HepG2 (cell line): ENCODE measurements around the gene EGF. TPM values are rescaled to one million over a fixed set of nuclear protein-coding genes. Genes with fewer than 3 reads are reported as not detected.

Source experiments
- ATAD3A ChIP-seq: sonication (generic); formaldehyde crosslinking; IDR thresholded peaks from 2 replicates; pipeline ENCODE4 v1.4.0; 2020; ENCODE audit warnings: missing genetic modification reagents
- CCAR2 ChIP-seq: fragments of 200-400 bp; formaldehyde crosslinking; optimal IDR thresholded peaks from 2 replicates; pipeline ENCODE3; 2018; ENCODE audit warnings: low read depth, mild to moderate bottlenecking, low read length, moderate library complexity
- LBX2 ChIP-seq: sonication (generic); formaldehyde crosslinking; IDR thresholded peaks from 2 replicates; pipeline ENCODE4 v1.5.0; 2020; ENCODE audit warnings: missing genetic modification reagents, mild to moderate bottlenecking, borderline replicate concordance
- NFKBIZ ChIP-seq: IDR thresholded peaks from 2 replicates; pipeline ENCODE4 v1.6.1; 2018; ENCODE audit warnings: missing genetic modification reagents, missing compliant biosample characterization
- NFYC ChIP-seq: IDR thresholded peaks from 2 replicates; pipeline ENCODE4 v1.6.1; 2016; ENCODE audit warnings: missing genetic modification reagents, missing compliant biosample characterization
- RNF2 ChIP-seq: fragments of 450-650 bp; conservative IDR thresholded peaks from 2 replicates; pipeline ENCODE4 v1.6.1; 2016; ENCODE audit warnings: low read depth
- SMC3 ChIP-seq: IDR thresholded peaks from 2 replicates; pipeline ENCODE4 v1.6.1; 2011; ENCODE audit warnings: low read length, improper control_type of control experiment
- STAG1 ChIP-seq: sonication (generic); formaldehyde crosslinking; IDR thresholded peaks from 2 replicates; pipeline ENCODE4 v1.4.0; 2020; ENCODE audit warnings: missing genetic modification reagents
- SYNCRIP ChIP-seq: fragments of 200-400 bp; formaldehyde crosslinking; IDR thresholded peaks from 2 replicates; pipeline ENCODE4 v1.6.1; 2018; ENCODE audit warnings: mild to moderate bottlenecking, low read depth, low read length; ENCODE audit not compliant: insufficient read depth
- TRAFD1 ChIP-seq: sonication (generic); formaldehyde crosslinking; IDR thresholded peaks from 2 replicates; pipeline ENCODE4 v1.5.1; 2020; ENCODE audit warnings: missing genetic modification reagents, mild to moderate bottlenecking, borderline replicate concordance
- ZFP62 ChIP-seq: sonication (generic); formaldehyde crosslinking; IDR thresholded peaks from 2 replicates; pipeline ENCODE4 v1.4.0; 2020; ENCODE audit warnings: missing genetic modification reagents
- ZNF124 ChIP-seq: sonication (generic); formaldehyde crosslinking; IDR thresholded peaks from 2 replicates; pipeline ENCODE4 v1.4.0; 2020; ENCODE audit warnings: missing genetic modification reagents
- ZNF530 ChIP-seq: sonication (generic); formaldehyde crosslinking; IDR thresholded peaks from 2 replicates; pipeline ENCODE4 v1.5.0; 2020; ENCODE audit warnings: low read depth, mild to moderate bottlenecking, missing genetic modification reagents
- ZNF740 ChIP-seq: sonication (generic); formaldehyde crosslinking; IDR thresholded peaks from 2 replicates; pipeline ENCODE4 v1.4.0; 2020; ENCODE audit warnings: missing genetic modification reagents
- ZNF772 ChIP-seq: sonication (generic); formaldehyde crosslinking; IDR thresholded peaks from 2 replicates; pipeline ENCODE4 v1.5.0; 2020; ENCODE audit warnings: mild to moderate bottlenecking, missing genetic modification reagents
- polyA plus RNA-seq, 8 experiments: library from polyadenylated mRNA; depleted of rRNA in 3 of 8; stranded (reverse) in 7 of 8; unstranded in 1 of 8; fragments of >200 nt; fragmentation: Illumina TruSeq in 4 of 8; extraction: Trizol in 4 of 8; gene quantifications; 2 replicates each; pipeline versions ENCODE4 v1.2.1 to v1.2.3, GENCODE V29; 2011 to 2016; ENCODE audit warnings: low read depth in 4 of 8, missing spikeins in 1 of 8, mixed read lengths in 1 of 8; ENCODE audit not compliant: insufficient read depth in 1 of 8
- total RNA-seq, 5 experiments: library from RNA; depleted of rRNA; stranded (reverse); fragments of >200 nt; fragmentation: Illumina TruSeq; extraction: Trizol; gene quantifications; 2 replicates each; pipeline ENCODE4 v1.2.3, GENCODE V29; 2016; ENCODE audit warnings: low read depth in 1 of 5
- TF ChIP-seq, protein P1 (sequence below): IDR thresholded peaks from 2 replicates; pipeline ENCODE4 v1.6.1; 2012; ENCODE audit warnings: low read depth, low read length, improper control_type of control experiment
- TF ChIP-seq, protein P2 (sequence below): sonication (generic); formaldehyde crosslinking; IDR thresholded peaks from 2 replicates; pipeline ENCODE4 v1.4.0; 2020; ENCODE audit warnings: mild to moderate bottlenecking, missing genetic modification reagents
- TF ChIP-seq, protein P3 (sequence below): sonication (generic); formaldehyde crosslinking; IDR thresholded peaks from 2 replicates; pipeline ENCODE4 v1.5.0; 2020; ENCODE audit warnings: mild to moderate bottlenecking, missing genetic modification reagents, moderate library complexity
- TF ChIP-seq, protein P4 (sequence below): IDR thresholded peaks from 2 replicates; pipeline ENCODE4 v1.6.1; 2016; ENCODE audit warnings: mild to moderate bottlenecking, missing biosample characterization, missing genetic modification reagents

EGF gene
- total and polyA plus RNA-seq, 2 of the 13 experiments (the other 11 are each of a cell fraction or from before 2014, with no cell fraction given): 0.07 to 0.08 TPM

- TF ChIP-seq TRAFD1 (CRISPR knock-in tag) (no peak), SYNCRIP (no peak), SMC3 (peak; percentile 21; the same call in 1 of the 2 replicates), RNF2 (no peak), ATAD3A (no peak), ZNF124 (CRISPR knock-in tag) (no peak), CCAR2 (no peak), NFYC (no peak), ZNF740 (CRISPR knock-in tag) (no peak), STAG1 (peak; percentile 52), ZFP62 (no peak), LBX2 (CRISPR knock-in tag) (no peak), NFKBIZ (CRISPR knock-in tag) (no peak), ZNF772 (CRISPR knock-in tag) (no peak), ZNF530 (CRISPR knock-in tag) (no peak)
- TF ChIP-seq, protein P1, sequence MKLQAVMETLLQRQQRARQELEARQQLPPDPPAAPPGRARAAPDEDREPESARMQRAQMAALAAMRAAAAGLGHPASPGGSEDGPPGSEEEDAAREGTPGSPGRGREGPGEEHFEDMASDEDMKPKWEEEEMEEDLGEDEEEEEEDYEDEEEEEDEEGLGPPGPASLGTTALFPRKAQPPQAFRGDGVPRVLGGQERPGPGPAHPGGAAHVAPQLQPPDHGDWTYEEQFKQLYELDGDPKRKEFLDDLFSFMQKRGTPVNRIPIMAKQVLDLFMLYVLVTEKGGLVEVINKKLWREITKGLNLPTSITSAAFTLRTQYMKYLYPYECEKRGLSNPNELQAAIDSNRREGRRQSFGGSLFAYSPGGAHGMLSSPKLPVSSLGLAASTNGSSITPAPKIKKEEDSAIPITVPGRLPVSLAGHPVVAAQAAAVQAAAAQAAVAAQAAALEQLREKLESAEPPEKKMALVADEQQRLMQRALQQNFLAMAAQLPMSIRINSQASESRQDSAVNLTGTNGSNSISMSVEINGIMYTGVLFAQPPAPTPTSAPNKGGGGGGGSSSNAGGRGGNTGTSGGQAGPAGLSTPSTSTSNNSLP: peak; percentile 76
- TF ChIP-seq, protein P2, sequence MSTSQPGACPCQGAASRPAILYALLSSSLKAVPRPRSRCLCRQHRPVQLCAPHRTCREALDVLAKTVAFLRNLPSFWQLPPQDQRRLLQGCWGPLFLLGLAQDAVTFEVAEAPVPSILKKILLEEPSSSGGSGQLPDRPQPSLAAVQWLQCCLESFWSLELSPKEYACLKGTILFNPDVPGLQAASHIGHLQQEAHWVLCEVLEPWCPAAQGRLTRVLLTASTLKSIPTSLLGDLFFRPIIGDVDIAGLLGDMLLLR (CRISPR knock-in tag): no peak
- TF ChIP-seq, protein P3, sequence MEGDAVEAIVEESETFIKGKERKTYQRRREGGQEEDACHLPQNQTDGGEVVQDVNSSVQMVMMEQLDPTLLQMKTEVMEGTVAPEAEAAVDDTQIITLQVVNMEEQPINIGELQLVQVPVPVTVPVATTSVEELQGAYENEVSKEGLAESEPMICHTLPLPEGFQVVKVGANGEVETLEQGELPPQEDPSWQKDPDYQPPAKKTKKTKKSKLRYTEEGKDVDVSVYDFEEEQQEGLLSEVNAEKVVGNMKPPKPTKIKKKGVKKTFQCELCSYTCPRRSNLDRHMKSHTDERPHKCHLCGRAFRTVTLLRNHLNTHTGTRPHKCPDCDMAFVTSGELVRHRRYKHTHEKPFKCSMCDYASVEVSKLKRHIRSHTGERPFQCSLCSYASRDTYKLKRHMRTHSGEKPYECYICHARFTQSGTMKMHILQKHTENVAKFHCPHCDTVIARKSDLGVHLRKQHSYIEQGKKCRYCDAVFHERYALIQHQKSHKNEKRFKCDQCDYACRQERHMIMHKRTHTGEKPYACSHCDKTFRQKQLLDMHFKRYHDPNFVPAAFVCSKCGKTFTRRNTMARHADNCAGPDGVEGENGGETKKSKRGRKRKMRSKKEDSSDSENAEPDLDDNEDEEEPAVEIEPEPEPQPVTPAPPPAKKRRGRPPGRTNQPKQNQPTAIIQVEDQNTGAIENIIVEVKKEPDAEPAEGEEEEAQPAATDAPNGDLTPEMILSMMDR (CRISPR knock-in tag): peak; percentile 50
- TF ChIP-seq, protein P4, sequence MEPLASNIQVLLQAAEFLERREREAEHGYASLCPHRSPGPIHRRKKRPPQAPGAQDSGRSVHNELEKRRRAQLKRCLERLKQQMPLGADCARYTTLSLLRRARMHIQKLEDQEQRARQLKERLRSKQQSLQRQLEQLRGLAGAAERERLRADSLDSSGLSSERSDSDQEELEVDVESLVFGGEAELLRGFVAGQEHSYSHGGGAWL (CRISPR knock-in tag): no peak
These were observed 65.3 kb downstream of the EGF start (continued) for GRCh38 chr4:109977854-109978501.
